HuH-7 (cell line): ENCODE data around the gene HNRNPA1.
"Not testable (repeated sequence)": the region's sequence is repeated elsewhere in the genome, so short reads cannot be mapped to it uniquely, and the experiment has no call there.

Source experiments
- DNase-seq: peaks from one replicate; pipeline ENCODE4 v3.0.0; 2011; ENCODE audit warnings: low spot score

HNRNPA1 gene

DNA sequence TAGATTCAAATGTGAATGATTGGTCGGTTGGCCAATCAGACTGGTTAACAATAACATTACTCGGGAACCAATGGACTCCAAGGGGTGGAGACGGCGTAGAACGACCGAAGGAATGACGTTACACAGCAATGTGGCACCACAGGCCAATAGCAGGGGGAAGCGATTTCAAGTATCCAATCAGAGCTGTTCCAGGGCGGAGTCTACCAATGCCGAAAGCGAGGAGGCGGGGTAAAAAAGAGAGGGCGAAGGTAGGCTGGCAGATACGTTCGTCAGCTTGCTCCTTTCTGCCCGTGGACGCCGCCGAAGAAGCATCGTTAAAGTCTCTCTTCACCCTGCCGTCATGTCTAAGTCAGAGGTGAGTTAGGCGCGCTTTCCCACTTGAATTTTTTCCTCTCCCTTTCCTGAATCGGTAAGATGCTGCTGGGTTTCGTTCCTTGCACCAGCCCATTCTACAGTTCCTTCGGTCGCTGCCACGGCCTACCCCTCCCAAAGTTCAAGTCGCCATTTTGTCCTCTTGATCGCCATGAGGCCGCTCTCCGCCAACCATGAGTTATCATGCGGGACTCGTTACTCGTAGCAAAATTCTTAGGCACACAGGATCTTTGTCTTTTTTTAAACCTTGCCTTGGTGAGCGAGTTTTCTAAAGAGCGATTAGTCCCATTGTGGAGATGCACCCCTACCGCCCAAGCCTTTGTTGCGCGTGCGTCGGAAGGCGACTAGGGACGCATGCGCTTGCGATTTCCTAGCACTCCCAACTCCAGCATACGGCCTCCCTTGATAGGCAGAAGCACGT lies at the start of gene HNRNPA1:
TSS of gene HNRNPA1 (plus strand) at position 259 of the 793 bp plus-strand sequence. CDS start at position 341, 82 bp downstream.
- peak; percentile 86 for DNase-seq

GRCh38 chr12:54231269-54231668 lies 49.3 kb upstream of the HNRNPA1 start:
- not testable (repeated sequence) for DNase-seq

DNA sequence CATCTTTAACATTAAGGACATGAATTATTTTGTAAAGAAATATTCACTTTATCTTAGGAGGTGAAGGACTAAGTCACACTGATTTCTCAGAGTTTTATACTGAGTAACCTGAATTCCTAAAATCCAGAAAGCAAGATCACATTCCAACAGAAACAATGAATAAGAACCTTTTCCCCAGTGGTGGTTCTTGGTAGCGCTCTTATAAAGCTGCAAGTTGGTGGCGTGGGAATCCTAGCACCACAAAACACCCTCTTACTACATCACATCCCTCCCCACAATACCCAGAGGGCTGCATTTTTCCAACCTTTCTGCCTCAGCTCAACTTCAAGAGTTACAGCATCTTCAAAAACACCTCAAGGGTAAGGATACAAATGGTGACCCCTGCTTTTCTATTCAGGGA lies 47.7 kb upstream of the HNRNPA1 start:
- no peak for DNase-seq

GRCh38 chr12:54238531-54238930 lies 42.0 kb upstream of the HNRNPA1 start:
- DNase-seq = no peak

GRCh38 chr12:54239620-54240019 lies 40.9 kb upstream of the HNRNPA1 start:
- no peak for DNase-seq

DNA sequence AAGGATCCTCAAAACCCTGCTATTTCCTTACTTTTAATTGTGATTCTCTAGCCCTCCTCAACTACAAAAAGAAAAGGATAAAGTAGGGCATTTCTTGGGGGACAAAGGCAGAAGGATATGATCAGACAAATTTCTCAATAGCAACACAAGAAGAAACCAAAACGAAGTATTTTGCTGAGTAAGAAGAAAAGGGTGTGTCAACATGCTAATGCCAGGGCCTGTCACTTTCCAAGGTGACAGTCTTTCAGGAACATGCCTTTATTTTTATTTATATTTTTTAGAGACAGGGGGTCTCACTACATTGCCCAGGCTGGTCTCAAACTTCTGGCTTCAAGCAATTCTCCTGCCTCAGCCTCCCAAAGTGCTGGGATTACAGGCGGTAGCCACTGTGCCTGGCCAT lies 40.4 kb upstream of the HNRNPA1 start:
- no peak for DNase-seq

GRCh38 chr12:54240971-54241588 lies 39.4 kb upstream of the HNRNPA1 start:
- no peak for DNase-seq

DNA sequence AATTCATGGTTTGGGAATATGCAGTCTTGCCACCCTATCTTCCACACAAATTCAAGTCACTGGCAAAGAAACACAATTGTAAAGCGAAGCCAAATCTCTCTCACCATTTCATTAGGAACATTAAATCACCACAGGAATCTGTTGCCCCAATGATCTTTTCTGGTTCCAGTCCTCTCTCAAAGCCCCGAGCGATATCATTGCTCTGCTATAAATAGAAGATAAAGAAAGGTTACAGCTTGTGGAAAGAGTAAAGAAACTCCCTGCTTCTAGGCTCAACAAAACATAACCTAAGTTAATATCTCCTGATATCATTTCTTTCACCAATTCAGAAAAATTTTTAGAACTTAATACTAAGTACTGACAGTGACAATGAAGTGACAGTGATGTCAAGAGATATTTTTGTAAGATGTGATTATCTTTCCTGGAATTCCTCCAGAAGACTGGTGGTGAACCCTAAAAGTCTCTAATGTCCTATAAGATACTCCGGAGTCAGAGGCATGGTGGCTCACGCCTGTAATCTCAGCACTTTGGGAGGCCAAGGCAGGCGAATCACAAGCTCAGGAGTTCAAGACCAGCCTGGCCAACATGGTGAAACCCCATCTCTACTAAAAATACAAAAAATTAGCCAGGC lies 34.4 kb upstream of the HNRNPA1 start:
- DNase-seq = no peak

- no peak for DNase-seq
Measured at GRCh38 chr12:54249489-54249888, 31.0 kb upstream of the HNRNPA1 start.

GRCh38 chr12:54251667-54252284 lies 28.8 kb upstream of the HNRNPA1 start:
- DNase-seq = peak; percentile 73

DNA sequence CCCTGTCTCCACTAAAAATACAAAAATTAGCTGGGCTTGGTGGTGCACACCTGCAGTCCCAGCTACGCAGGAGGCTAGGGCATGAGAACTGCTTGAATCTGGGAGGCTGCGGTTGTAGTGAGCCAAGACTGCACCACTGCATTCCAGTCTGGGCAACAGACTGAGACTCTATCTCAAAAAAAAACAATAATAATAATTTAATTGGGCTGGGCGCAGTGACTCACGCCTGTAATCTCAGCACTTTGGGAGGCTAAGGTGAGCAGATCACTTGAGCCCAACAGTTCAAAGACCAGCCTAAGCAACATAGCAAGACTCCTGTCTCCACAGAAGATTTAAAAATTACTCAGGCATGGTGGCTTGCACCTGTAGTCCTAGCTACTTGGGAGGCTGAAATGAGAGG lies 27.3 kb upstream of the HNRNPA1 start:
- DNase-seq = no peak

- DNase-seq = no peak
Measured at GRCh38 chr12:54257332-54257731, 23.2 kb upstream of the HNRNPA1 start.

DNA sequence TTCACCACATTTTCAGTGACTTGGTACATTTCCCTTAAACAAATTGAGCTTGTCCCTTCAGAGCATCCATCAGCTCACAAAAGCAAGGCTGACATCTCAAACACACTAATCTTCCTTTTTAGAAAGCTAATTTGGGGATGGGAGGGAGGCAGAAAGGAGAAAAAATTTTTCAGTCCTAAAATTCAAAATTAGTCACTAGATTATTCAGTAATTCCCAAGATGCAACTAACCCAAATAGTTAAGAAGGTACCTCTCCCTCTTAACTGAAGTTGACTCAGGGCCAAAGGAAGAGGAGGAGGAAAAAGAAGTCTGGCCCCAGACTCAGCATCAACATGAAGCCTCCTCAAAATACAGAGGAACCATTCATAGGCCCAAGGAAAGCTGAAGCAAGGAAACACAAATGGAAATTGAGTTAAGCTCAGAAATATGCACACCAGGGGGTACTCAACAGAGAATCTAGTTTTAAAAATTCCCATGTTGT lies 22.3 kb upstream of the HNRNPA1 start:
- no peak for DNase-seq

- no peak for DNase-seq
Measured at GRCh38 chr12:54259194-54260011, 21.1 kb upstream of the HNRNPA1 start.

DNA sequence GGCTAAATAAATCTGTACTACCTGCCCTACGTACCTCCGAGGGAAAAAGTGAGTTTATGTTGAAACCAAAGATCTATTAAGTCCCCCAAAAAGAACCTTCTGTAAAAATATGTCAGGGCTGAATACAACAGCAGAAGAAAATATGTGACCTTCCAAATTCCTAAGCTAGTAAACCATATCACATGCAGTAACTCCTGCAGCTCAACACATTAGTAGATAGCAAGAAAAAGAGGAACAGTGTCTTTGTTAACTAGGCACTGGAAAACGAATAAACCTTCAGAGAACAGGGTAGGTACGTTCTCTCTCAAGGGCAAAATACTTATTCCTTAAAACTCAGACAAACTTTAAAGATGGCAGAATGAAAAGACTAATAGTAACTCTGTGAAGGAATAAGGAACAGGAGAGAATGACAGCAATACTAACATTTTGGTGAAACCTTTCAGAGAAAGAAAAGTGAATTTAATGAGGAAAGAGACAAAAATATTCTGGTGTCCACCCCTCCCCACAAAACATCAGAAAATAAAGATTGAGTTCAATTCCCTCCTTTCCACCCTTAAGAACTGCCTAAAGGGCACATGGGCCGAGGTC lies 18.6 kb upstream of the HNRNPA1 start:
- DNase-seq = no peak

GRCh38 chr12:54262403-54262925 lies 18.1 kb upstream of the HNRNPA1 start:
- DNase-seq = no peak

DNA sequence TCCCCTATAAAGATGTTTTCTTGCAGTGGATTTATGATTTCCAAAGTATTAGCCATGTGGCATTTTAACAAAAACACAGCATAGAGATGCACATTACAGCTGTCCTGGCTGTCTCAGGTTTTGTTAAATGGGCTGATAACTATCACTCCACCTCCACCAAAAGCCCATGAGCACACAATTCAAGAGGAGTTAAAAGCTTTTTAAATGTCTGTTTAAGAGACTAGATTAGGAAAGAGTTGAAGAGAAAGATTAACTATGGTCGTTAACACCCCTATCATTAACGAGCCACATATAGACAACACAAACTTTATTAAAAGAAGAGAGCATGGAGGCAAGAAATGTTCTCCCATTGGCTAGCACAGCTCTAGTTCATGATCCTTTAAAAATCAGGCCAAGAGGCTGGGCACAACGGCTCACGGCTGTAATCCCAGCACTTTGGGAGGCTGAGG lies 15.1 kb upstream of the HNRNPA1 start:
- DNase-seq = no peak

DNA sequence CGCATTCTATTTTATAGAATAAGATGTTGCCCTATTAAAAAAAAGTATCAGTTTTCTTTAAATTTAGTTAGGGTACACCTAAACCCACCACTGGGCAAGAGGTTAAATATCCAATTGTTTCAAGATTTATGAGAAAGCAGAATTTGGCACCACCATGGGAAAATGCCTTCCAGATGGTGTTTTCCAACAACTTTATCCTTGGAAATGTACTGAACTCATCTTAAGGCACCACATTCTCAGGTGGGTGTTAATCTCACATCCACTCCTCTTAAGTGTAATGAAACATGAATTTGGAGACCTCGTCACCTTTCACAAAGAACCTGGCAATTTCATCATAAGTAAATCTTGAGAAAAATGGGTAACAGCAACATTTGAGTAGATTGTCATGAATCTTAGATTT lies 13.7 kb upstream of the HNRNPA1 start:
- no peak for DNase-seq

GRCh38 chr12:54270345-54270744 lies 10.2 kb upstream of the HNRNPA1 start:
- no peak for DNase-seq

DNA sequence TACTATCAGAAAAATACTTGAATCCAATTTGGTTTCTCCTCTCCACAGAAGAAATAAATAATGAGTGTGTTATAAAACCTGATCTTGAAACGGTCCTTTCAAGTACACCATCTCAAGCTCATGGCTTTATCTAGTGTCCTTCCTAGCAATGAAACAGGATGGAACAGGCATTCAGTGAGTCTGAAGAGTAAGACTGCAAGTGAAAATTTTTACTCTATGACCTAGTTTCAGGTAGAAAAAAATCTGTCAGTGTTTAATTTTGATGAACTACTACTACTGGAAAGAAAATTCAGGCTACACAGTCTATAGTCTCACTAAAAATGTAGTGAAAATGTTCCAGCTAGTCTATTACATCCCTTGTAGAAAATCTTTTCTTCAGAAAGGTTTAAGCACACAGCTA lies 8.3 kb upstream of the HNRNPA1 start:
- DNase-seq = no peak

- no peak for DNase-seq
Measured at GRCh38 chr12:54273981-54274380, 6.5 kb upstream of the HNRNPA1 start.
